Neural progenitor cell (in vitro differentiated cells): Measurements from ENCODE around the gene NPHP1. TPM values are rescaled to one million over a fixed set of nuclear protein-coding genes. Genes with fewer than 3 reads are reported as not detected.

Source experiments
- DNase-seq: peaks from one replicate; pipeline ENCODE4 v3.0.0-alpha.2; 2016; ENCODE audit warnings: low spot score
- H2AFZ ChIP-seq: fragments of 200-600 bp; sonication (generic); replicated peaks from 2 replicates; pipeline ENCODE4 v1.6.1; 2016; ENCODE audit warnings: antibody characterized with exemption
- H3F3A ChIP-seq: fragments of 200-600 bp; sonication (generic); 2 replicates; pipeline ENCODE4 v1.6.1; 2016; ENCODE audit warnings: antibody characterized with exemption, low read depth
- H3K27ac ChIP-seq: fragments of 200-600 bp; sonication (generic); 2 replicates; pipeline ENCODE4 v1.5.1; 2016; ENCODE audit warnings: mild to moderate bottlenecking
- H3K27me3 ChIP-seq: fragments of 200-600 bp; sonication (generic); 2 replicates; pipeline ENCODE4 v1.6.1; 2016; ENCODE audit warnings: mild to moderate bottlenecking, moderate library complexity
- H3K36me3 ChIP-seq: fragments of 200-600 bp; sonication (generic); 2 replicates; pipeline ENCODE4 v1.5.1; 2016
- H3K4me1 ChIP-seq: fragments of 200-600 bp; sonication (generic); 2 replicates; pipeline ENCODE4 v1.6.1; 2016; ENCODE audit warnings: mixed run types
- H3K4me2 ChIP-seq: fragments of 200-600 bp; sonication (generic); 2 replicates; pipeline ENCODE4 v1.6.1; 2016
- H3K4me3 ChIP-seq: fragments of 200-600 bp; sonication (generic); 2 replicates; pipeline ENCODE4 v1.5.1; 2016
- H3K79me2 ChIP-seq: fragments of 200-600 bp; sonication (generic); 2 replicates; pipeline ENCODE4 v1.6.1; 2016; ENCODE audit warnings: low read depth
- H3K9ac ChIP-seq: fragments of 200-600 bp; sonication (generic); 2 replicates; pipeline ENCODE4 v1.6.1; 2016
- H3K9me3 ChIP-seq: fragments of 200-600 bp; sonication (generic); 2 replicates; pipeline ENCODE4 v1.5.1; 2016; ENCODE audit warnings: low read depth
- H4K20me1 ChIP-seq: fragments of 200-600 bp; sonication (generic); 2 replicates; pipeline ENCODE4 v1.6.1; 2016; ENCODE audit warnings: low read depth
- H3K27ac Mint-ChIP-seq: 3 replicates; pipeline ENCODE4 v1.8.0; 2021; ENCODE audit warnings: mixed read lengths
- H3K27me3 Mint-ChIP-seq: 2 replicates; pipeline ENCODE4 v1.8.0; 2022; ENCODE audit warnings: low read depth, mild to moderate bottlenecking, inconsistent platforms, moderate library complexity, mixed read lengths; ENCODE audit not compliant: insufficient read depth
- H3K36me3 Mint-ChIP-seq: 3 replicates; pipeline ENCODE4 v1.8.0; 2021; ENCODE audit warnings: mixed read lengths
- H3K4me1 Mint-ChIP-seq: 3 replicates; pipeline ENCODE4 v1.8.0; 2021; ENCODE audit warnings: mixed read lengths
- H3K4me3 Mint-ChIP-seq: 3 replicates; pipeline ENCODE4 v1.8.0; 2021; ENCODE audit warnings: mild to moderate bottlenecking, moderate library complexity, mixed read lengths
- H3K9me3 Mint-ChIP-seq: 3 replicates; pipeline ENCODE4 v1.8.0; 2020; ENCODE audit warnings: mixed read lengths
- EZH2 ChIP-seq: fragments of 200-600 bp; sonication (generic); IDR thresholded peaks from 2 replicates; pipeline ENCODE4 v1.6.1; 2017; ENCODE audit warnings: antibody characterized with exemption, mild to moderate bottlenecking, moderate library complexity
- EZH2phosphoT487 ChIP-seq: fragments of 200-600 bp; sonication (generic); IDR thresholded peaks from 2 replicates; pipeline ENCODE4 v1.6.1; 2017; ENCODE audit warnings: antibody characterized with exemption
- total RNA-seq: library from RNA; depleted of rRNA; stranded (reverse); fragments of >200 nt; gene quantifications from 2 replicates; pipeline ENCODE4 v1.2.3, GENCODE V29; 2015; ENCODE audit warnings: low replicate concordance
- TF ChIP-seq, protein P1 (sequence below): fragments of 200-600 bp; sonication (generic); IDR thresholded peaks from 2 replicates; pipeline ENCODE4 v1.5.1; 2017; ENCODE audit warnings: antibody characterized with exemption, mild to moderate bottlenecking

Gene NPHP1
- total RNA-seq, 1 donor from 2014 or later = 8.1 TPM

DNA sequence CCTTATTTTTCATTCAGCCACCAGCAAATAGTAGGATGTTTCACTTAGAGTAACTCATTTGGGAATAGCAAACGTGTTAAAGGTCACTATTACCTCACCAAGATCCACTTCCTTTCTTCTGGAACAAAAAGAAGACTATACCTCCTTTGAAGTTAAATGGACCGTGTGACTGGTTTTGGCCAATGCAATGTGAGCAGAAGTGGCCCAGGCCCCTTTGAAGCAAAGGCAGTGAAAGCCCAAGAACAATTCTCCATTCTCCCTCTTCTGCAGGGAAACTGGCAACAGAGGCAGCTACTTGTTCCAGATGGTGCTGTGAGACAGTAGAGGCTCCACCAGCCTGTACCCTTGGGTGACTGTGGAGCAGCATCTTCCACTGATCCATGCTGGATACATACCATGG, 77.9 kb downstream of the NPHP1 start:
- H3K4me2 ChIP-seq = peak overlapping the region; percentile 53
- peaks cover 10% of the 10 kb centered on the region for H3K4me1 Mint-ChIP-seq
- H3K4me3 Mint-ChIP-seq = no peak overlapping the region
- H3K4me1 ChIP-seq = peaks cover 9% of the 10 kb centered on the region
- H3K27me3 Mint-ChIP-seq = no peaks in the 10 kb centered on the region
- peaks cover 3% of the 10 kb centered on the region for H3F3A ChIP-seq
- H2AFZ ChIP-seq = no peak overlapping the region
- no peaks in the 10 kb centered on the region for H3K9me3 ChIP-seq
- H4K20me1 ChIP-seq = no peaks in the 10 kb centered on the region
- no peak overlapping the region for H3K27ac Mint-ChIP-seq
- no peaks in the 10 kb centered on the region for H3K36me3 ChIP-seq
- no peaks in the 10 kb centered on the region for H3K9me3 Mint-ChIP-seq
- TF ChIP-seq EZH2 (no peak), EZH2phosphoT487 (no peak)
- TF ChIP-seq, protein P1, sequence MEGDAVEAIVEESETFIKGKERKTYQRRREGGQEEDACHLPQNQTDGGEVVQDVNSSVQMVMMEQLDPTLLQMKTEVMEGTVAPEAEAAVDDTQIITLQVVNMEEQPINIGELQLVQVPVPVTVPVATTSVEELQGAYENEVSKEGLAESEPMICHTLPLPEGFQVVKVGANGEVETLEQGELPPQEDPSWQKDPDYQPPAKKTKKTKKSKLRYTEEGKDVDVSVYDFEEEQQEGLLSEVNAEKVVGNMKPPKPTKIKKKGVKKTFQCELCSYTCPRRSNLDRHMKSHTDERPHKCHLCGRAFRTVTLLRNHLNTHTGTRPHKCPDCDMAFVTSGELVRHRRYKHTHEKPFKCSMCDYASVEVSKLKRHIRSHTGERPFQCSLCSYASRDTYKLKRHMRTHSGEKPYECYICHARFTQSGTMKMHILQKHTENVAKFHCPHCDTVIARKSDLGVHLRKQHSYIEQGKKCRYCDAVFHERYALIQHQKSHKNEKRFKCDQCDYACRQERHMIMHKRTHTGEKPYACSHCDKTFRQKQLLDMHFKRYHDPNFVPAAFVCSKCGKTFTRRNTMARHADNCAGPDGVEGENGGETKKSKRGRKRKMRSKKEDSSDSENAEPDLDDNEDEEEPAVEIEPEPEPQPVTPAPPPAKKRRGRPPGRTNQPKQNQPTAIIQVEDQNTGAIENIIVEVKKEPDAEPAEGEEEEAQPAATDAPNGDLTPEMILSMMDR = no peak
- peaks cover 5% of the 10 kb centered on the region for H3K36me3 Mint-ChIP-seq
- H3K79me2 ChIP-seq = no peaks in the 10 kb centered on the region
- no peak overlapping the region for H3K9ac ChIP-seq
- no peak overlapping the region for H3K4me3 ChIP-seq
- peak; percentile 42 for DNase-seq
- H3K27me3 ChIP-seq = no peaks in the 10 kb centered on the region
- no peak overlapping the region for H3K27ac ChIP-seq

DNA sequence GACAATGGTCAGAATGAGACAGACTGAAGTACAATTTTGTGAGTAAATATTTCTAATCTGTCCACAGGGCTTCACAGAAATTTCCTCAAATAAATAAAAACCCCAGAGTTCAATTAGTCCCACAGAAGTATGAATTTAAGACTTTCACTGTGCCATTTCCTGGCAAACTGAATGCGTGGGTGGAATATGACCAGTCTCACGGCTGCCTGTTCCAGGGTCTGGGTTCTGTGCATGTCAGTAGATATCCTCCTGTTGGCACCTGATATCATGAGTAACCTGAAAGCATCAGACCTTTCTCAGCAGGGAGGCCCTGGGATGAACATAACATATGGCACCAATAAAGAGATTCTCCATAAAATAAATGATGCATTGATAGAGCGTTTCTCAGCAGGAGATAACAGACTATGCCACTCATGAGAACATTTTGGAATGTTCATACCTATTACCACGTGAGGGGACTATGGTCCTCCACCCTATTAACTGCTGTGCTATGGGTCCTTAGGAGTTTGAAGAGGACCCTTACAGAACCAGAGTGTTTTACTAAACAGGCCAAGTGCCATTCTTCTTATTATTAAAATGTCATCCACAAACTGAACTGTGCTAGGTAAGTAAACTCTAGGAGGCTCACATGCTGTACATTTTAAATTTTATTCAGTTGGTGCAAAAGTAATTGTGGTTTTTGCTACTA, 78.6 kb downstream of the NPHP1 start:
- Histone ChIP-seq H2AFZ (no peak overlapping the region), H3K4me2 (peak overlapping the region; percentile 53), H3K27me3 (no peaks in the 10 kb centered on the region), H3K9me3 (no peaks in the 10 kb centered on the region), H3K36me3 (no peaks in the 10 kb centered on the region), H3K4me3 (no peak overlapping the region), H3F3A (peaks cover 3% of the 10 kb centered on the region), H3K9ac (no peak overlapping the region), H3K27ac (no peak overlapping the region), H4K20me1 (no peaks in the 10 kb centered on the region), H3K79me2 (no peaks in the 10 kb centered on the region), H3K4me1 (peaks cover 9% of the 10 kb centered on the region)
- Mint-ChIP-seq H3K9me3 (no peaks in the 10 kb centered on the region), H3K4me1 (peaks cover 10% of the 10 kb centered on the region), H3K27ac (no peak overlapping the region), H3K4me3 (no peak overlapping the region), H3K36me3 (peaks cover 4% of the 10 kb centered on the region), H3K27me3 (no peaks in the 10 kb centered on the region)
- TF ChIP-seq, protein P1 = no peak
- TF ChIP-seq EZH2phosphoT487 (no peak), EZH2 (no peak)
- DNase-seq = no peak

DNA sequence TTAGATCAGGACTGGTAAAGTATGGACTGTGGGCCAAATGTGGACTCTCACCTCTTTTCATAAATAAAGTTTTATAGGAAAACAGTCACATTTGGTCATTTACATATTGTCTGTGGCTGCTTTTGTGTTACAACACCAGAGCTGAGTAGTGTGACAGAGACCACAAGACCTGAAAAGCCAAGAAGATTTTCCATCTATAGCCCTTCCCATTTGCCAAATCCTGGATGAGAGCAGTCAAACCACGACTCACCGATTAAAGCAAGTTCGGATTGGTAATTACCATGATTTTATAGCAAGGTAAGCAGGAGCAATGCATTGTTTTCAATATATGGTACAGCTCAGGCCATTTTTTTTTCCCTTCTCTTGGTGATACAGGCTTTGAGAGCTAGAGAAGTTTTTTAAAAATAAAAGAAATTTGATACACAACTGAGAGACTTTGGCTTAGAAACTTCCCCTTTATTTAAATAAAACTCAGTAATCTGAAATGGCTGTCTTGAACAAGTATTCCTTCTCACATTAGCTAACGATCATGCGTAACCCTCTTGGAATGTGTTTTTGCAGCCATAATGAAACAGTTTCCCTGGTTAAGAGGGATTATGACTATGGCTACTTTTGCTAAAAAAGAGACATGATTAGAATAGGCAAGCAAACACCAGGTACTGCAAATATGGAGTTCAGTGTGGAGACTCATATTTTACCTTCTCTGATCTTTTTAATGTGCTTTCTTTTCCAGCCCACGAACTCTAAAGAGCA, 79.7 kb downstream of the NPHP1 start:
- Mint-ChIP-seq H3K27ac (no peak overlapping the region), H3K4me3 (no peak overlapping the region), H3K36me3 (peaks cover 4% of the 10 kb centered on the region), H3K9me3 (no peaks in the 10 kb centered on the region), H3K4me1 (peaks cover 10% of the 10 kb centered on the region), H3K27me3 (no peaks in the 10 kb centered on the region)
- Histone ChIP-seq H3K27me3 (no peaks in the 10 kb centered on the region), H4K20me1 (no peaks in the 10 kb centered on the region), H3K4me2 (no peak overlapping the region), H3K4me1 (peaks cover 9% of the 10 kb centered on the region), H3F3A (peaks cover 3% of the 10 kb centered on the region), H3K79me2 (no peaks in the 10 kb centered on the region), H3K9ac (no peak overlapping the region), H3K9me3 (no peaks in the 10 kb centered on the region), H3K4me3 (no peak overlapping the region), H2AFZ (no peak overlapping the region), H3K27ac (no peak overlapping the region), H3K36me3 (no peaks in the 10 kb centered on the region)
- DNase-seq = no peak
- no peak for TF ChIP-seq EZH2phosphoT487
- TF ChIP-seq, protein P1 = no peak
- TF ChIP-seq EZH2 = no peak
